SU-DHL-6 (cell line): ENCODE measurements around the gene COL23A1.
"Not testable (repeated sequence)": the region's sequence is repeated elsewhere in the genome, so short reads cannot be mapped to it uniquely, and the experiment has no call there.

Experiments used
- H2AFZ ChIP-seq: fragments of 200-600 bp; sonication (generic); 2 replicates; pipeline ENCODE4 v1.6.1; 2014; ENCODE audit warnings: low read depth, mild to moderate bottlenecking, moderate library complexity, mixed read lengths, antibody characterized with exemption, low read length; ENCODE audit not compliant: severe bottlenecking
- H3F3A ChIP-seq: fragments of 200-600 bp; shearing (Covaris generic); 2 replicates; pipeline ENCODE4 v1.6.0; 2016; ENCODE audit warnings: antibody characterized with exemption, mild to moderate bottlenecking; ENCODE audit not compliant: insufficient read depth
- H3K27ac ChIP-seq: fragments of 200-600 bp; sonication (generic); 2 replicates; pipeline ENCODE4 v1.5.1; 2016; ENCODE audit warnings: low read depth, mild to moderate bottlenecking, low read length, moderate library complexity, mixed read lengths
- H3K27me3 ChIP-seq: fragments of 200-600 bp; sonication (generic), shearing (Covaris generic); 2 replicates; pipeline ENCODE4 v1.6.0; 2014; ENCODE audit warnings: mild to moderate bottlenecking, low read length
- H3K36me3 ChIP-seq: fragments of 200-600 bp; sonication (generic); 2 replicates; pipeline ENCODE4 v1.6.1; 2014; ENCODE audit warnings: mild to moderate bottlenecking, low read length, mixed read lengths
- H3K4me2 ChIP-seq: fragments of 300-600, 200-600 bp; shearing (Covaris generic), sonication (generic); 2 replicates; pipeline ENCODE4 v1.6.0; 2014; ENCODE audit warnings: low read length, low read depth, mild to moderate bottlenecking; ENCODE audit not compliant: poor library complexity, severe bottlenecking
- H3K4me3 ChIP-seq: fragments of 200-600 bp; sonication (generic); 2 replicates; pipeline ENCODE4 v1.5.1; 2014; ENCODE audit warnings: antibody characterized with exemption, low read length, mild to moderate bottlenecking, mixed read lengths; ENCODE audit not compliant: insufficient read depth, poor library complexity, severe bottlenecking
- H3K79me2 ChIP-seq: fragments of 200-600 bp; sonication (generic); 2 replicates; pipeline ENCODE4 v1.6.1; 2014; ENCODE audit warnings: mild to moderate bottlenecking, low read length, moderate library complexity; ENCODE audit not compliant: insufficient read depth
- H3K9ac ChIP-seq: fragments of 200-600 bp; sonication (generic); 2 replicates; pipeline ENCODE4 v1.7.0; 2014; ENCODE audit warnings: mild to moderate bottlenecking, low read length
- H3K9me2 ChIP-seq: fragments of 200-600 bp; sonication (generic); replicated peaks from 2 replicates; pipeline ENCODE4 v1.6.1; 2014; ENCODE audit warnings: low read length; ENCODE audit not compliant: insufficient read depth
- H3K9me3 ChIP-seq: fragments of 200-600 bp; sonication (generic); 2 replicates; pipeline ENCODE4 v1.6.1; 2014; ENCODE audit warnings: low read length, mixed read lengths; ENCODE audit not compliant: insufficient read depth
- H4K20me1 ChIP-seq: fragments of 200-600 bp; sonication (generic); 2 replicates; pipeline ENCODE4 v1.6.1; 2014; ENCODE audit warnings: low read depth, mild to moderate bottlenecking, antibody characterized with exemption, low read length, moderate library complexity, mixed read lengths
- CTCF ChIP-seq: fragments of 200-600 bp; sonication (generic); IDR thresholded peaks from one replicate; pipeline ENCODE4 v1.5.1; 2017; ENCODE audit warnings: antibody characterized with exemption, mild to moderate bottlenecking, low read length, moderate library complexity; ENCODE audit not compliant: insufficient read depth, poor library complexity, severe bottlenecking
- EZH2phosphoT487 ChIP-seq: fragments of 200-600 bp; sonication (generic), shearing (Covaris generic); conservative IDR thresholded peaks from 2 replicates; pipeline ENCODE4 v1.6.1; 2018; ENCODE audit warnings: mild to moderate bottlenecking, antibody characterized with exemption, low read length, moderate library complexity, mixed read lengths

Gene COL23A1

GRCh38 chr5:178199581-178200434 is 390.4 kb downstream of the COL23A1 start:
- Histone ChIP-seq H3K4me2 (no peak overlapping the region), H3K79me2 (peaks cover 10% of the 10 kb centered on the region), H2AFZ (no peak overlapping the region), H3K9me3 (no peaks in the 10 kb centered on the region), H3K27me3 (no peaks in the 10 kb centered on the region), H3K9me2 (no peaks in the 10 kb centered on the region), H3K27ac (no peak overlapping the region), H3K4me3 (no peak overlapping the region), H3F3A (no peaks in the 10 kb centered on the region), H3K36me3 (no peaks in the 10 kb centered on the region), H4K20me1 (no peaks in the 10 kb centered on the region), H3K9ac (no peak overlapping the region)
- TF ChIP-seq EZH2phosphoT487, result no peak
- no peak for TF ChIP-seq CTCF

GRCh38 chr5:178198706-178199105 is 391.5 kb downstream of the COL23A1 start:
- Histone ChIP-seq H2AFZ (no peak overlapping the region), H3K4me3 (no peak overlapping the region), H3K36me3 (no peaks in the 10 kb centered on the region), H3K9me2 (no peaks in the 10 kb centered on the region), H3K9ac (no peak overlapping the region), H3K9me3 (no peaks in the 10 kb centered on the region), H4K20me1 (no peaks in the 10 kb centered on the region), H3K27me3 (no peaks in the 10 kb centered on the region), H3K4me2 (no peak overlapping the region), H3K27ac (no peak overlapping the region), H3F3A (no peaks in the 10 kb centered on the region), H3K79me2 (peaks cover 2% of the 10 kb centered on the region)
- TF ChIP-seq EZH2phosphoT487 (no peak), CTCF (no peak)

DNA sequence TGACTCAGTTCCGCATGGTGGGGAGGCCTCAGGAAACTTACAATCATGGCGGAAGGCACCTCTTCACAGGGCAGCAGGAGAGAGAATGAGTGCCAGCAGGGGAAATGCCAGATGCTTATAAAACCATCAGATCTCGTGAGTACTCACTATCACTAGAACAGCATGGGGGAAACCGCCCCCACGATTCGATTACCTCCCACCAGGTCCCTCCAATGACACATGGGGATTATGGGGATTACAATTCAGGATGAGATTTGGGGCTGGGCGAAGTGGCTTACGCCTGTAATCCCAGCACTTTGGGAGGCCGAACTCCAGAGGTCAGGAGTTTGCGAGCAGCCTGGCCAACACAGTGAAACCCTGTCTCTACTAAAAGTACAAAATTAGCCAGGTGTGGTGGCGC is 392.0 kb downstream of the COL23A1 start:
- H3K36me3 ChIP-seq, H3K4me2 ChIP-seq, H3K9ac ChIP-seq, H3K9me2 ChIP-seq, H3F3A ChIP-seq, H3K9me3 ChIP-seq, H3K27me3 ChIP-seq, H3K27ac ChIP-seq, H3K4me3 ChIP-seq, H4K20me1 ChIP-seq, H3K79me2 ChIP-seq, H2AFZ ChIP-seq: not testable (repeated sequence)

DNA sequence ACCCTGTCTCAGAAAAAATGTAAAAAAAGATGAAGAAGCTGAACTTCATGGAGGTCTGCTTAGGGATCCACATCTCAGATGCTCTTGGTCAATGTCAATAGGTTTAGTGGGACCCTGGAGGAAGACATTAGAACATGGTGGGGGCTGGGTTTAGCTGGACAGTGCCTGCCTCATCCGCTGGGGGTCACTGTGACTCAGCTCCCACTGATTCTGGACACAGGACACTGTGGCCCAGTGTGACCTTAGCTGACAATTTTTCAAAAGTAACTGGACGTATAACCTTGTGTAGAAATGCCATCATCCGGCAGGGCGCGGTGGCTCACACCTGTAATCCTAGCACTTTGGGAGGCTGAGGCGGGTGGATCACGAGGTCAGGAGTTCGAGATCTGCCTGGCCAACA is 393.2 kb downstream of the COL23A1 start:
- H3K27me3 ChIP-seq, result no peaks in the 10 kb centered on the region
- H3K9ac ChIP-seq, result no peak overlapping the region
- H3F3A ChIP-seq, result no peaks in the 10 kb centered on the region
- H3K36me3 ChIP-seq, result no peaks in the 10 kb centered on the region
- TF ChIP-seq CTCF, result peak; percentile 18
- TF ChIP-seq EZH2phosphoT487, result no peak
- H4K20me1 ChIP-seq, result no peaks in the 10 kb centered on the region
- no peaks in the 10 kb centered on the region for H3K79me2 ChIP-seq
- no peak overlapping the region for H3K4me2 ChIP-seq
- H3K9me3 ChIP-seq, result no peaks in the 10 kb centered on the region
- H3K4me3 ChIP-seq, result no peak overlapping the region
- no peaks in the 10 kb centered on the region for H3K9me2 ChIP-seq
- H3K27ac ChIP-seq, result no peak overlapping the region
- H2AFZ ChIP-seq, result no peak overlapping the region
